PFSK-1 (cell line): ENCODE results near the gene PTPDC1.

Experiments used
- POLR2AphosphoS5 ChIP-seq: IDR thresholded peaks from 2 replicates; pipeline ENCODE4 v1.6.1; 2012; ENCODE audit warnings: low read depth, mild to moderate bottlenecking, control low read depth, low read length, moderate library complexity
- SIN3A ChIP-seq: IDR thresholded peaks from 2 replicates; pipeline ENCODE4 v1.6.1; 2012; ENCODE audit warnings: mild to moderate bottlenecking, low read length, moderate library complexity, borderline replicate concordance; ENCODE audit not compliant: insufficient read depth
- TAF1 ChIP-seq: IDR thresholded peaks from 2 replicates; pipeline ENCODE4 v1.6.1; 2012; ENCODE audit warnings: low read length, control low read depth, borderline replicate concordance; ENCODE audit not compliant: insufficient read depth

- TF ChIP-seq POLR2AphosphoS5 = no peak
- no peak for TF ChIP-seq TAF1
- no peak for TF ChIP-seq SIN3A
Measured at GRCh38 chr9:94034511-94034910, 49.8 kb upstream of the PTPDC1 start.
